ENCODE data around the gene RGS7.

DNA sequence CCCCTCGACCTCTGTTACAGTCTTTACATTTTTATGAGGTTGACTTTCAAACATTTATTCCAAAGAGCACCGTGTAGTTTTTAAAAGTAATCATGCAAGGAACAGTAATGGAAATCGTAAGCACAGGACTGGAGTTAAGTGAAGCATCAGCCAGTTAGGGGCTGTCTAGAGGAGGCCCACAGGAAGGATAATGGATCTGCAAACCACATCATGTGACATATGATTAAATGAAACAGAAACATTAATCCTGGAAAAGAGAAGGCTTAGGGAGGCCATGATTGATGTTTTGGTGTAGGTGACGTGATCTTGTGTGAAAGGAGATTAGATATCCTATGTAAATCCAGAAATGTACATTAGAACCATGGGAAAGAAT, 25.0 kb downstream of the RGS7 start:
- TF ChIP-seq, protein P1, sequence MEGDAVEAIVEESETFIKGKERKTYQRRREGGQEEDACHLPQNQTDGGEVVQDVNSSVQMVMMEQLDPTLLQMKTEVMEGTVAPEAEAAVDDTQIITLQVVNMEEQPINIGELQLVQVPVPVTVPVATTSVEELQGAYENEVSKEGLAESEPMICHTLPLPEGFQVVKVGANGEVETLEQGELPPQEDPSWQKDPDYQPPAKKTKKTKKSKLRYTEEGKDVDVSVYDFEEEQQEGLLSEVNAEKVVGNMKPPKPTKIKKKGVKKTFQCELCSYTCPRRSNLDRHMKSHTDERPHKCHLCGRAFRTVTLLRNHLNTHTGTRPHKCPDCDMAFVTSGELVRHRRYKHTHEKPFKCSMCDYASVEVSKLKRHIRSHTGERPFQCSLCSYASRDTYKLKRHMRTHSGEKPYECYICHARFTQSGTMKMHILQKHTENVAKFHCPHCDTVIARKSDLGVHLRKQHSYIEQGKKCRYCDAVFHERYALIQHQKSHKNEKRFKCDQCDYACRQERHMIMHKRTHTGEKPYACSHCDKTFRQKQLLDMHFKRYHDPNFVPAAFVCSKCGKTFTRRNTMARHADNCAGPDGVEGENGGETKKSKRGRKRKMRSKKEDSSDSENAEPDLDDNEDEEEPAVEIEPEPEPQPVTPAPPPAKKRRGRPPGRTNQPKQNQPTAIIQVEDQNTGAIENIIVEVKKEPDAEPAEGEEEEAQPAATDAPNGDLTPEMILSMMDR (IDR thresholded peaks at IDR 0.05), result no peak
- TF ChIP-seq POLR2A (IDR thresholded peaks at IDR 0.05), result no peak

Measured in vagina (tissue), 2 donors.